H1 (cell line): ENCODE measurements around the gene DLG4.

Source experiments
- EP300 ChIP-seq, 2 experiments: IDR thresholded peaks; 1 replicate in 1 of 2; 2 replicates in 1 of 2; pipeline ENCODE4 v1.6.1; 2011 to 2012; ENCODE audit warnings: low read depth in 2 of 2, low read length in 2 of 2, mild to moderate bottlenecking in 2 of 2, borderline replicate concordance in 1 of 2, inconsistent platforms in 1 of 2, moderate library complexity in 1 of 2
- POLR2AphosphoS5 ChIP-seq: IDR thresholded peaks from 2 replicates; pipeline ENCODE4 v1.6.1; 2011; ENCODE audit warnings: low read depth, low read length
- TF ChIP-seq, protein P1 (sequence below): IDR thresholded peaks from 2 replicates; pipeline ENCODE4 v1.6.1; 2012; ENCODE audit warnings: inconsistent platforms

DNA sequence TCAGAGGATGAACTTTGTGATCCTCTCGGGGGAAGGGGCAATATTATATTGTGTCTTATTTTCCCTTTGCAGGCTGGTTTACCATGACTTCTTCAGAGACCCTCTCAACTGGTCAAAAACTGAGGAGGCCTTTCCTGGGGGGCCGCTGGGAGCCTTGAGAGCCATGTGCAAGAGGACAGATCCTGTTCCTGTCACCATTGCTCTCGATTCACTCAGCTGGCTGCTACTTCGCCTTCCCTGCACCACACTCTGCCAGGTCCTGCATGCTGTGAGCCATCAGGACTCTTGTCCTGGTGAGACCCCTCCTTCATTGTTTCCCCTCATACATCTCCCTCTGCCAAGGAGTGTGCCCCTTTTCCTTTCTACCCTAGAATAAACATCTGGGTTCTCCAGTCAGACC, 34.9 kb upstream of the DLG4 start:
- TF ChIP-seq EP300 (IDR thresholded peaks at IDR 0.05; ENCODE audit: borderline replicate concordance in 1 of 2, low read depth in 2 of 2, low read length in 2 of 2), result no peak
- TF ChIP-seq POLR2AphosphoS5, result peak; percentile 67; the same call in 1 of the 2 replicates
- TF ChIP-seq, protein P1, sequence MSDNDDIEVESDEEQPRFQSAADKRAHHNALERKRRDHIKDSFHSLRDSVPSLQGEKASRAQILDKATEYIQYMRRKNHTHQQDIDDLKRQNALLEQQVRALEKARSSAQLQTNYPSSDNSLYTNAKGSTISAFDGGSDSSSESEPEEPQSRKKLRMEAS, result no peak
